ENCODE results near the gene CARD10.
"Not testable (repeated sequence)": the region's sequence is repeated elsewhere in the genome, so short reads cannot be mapped to it uniquely, and the experiment has no call there.

Gene CARD10

DNA sequence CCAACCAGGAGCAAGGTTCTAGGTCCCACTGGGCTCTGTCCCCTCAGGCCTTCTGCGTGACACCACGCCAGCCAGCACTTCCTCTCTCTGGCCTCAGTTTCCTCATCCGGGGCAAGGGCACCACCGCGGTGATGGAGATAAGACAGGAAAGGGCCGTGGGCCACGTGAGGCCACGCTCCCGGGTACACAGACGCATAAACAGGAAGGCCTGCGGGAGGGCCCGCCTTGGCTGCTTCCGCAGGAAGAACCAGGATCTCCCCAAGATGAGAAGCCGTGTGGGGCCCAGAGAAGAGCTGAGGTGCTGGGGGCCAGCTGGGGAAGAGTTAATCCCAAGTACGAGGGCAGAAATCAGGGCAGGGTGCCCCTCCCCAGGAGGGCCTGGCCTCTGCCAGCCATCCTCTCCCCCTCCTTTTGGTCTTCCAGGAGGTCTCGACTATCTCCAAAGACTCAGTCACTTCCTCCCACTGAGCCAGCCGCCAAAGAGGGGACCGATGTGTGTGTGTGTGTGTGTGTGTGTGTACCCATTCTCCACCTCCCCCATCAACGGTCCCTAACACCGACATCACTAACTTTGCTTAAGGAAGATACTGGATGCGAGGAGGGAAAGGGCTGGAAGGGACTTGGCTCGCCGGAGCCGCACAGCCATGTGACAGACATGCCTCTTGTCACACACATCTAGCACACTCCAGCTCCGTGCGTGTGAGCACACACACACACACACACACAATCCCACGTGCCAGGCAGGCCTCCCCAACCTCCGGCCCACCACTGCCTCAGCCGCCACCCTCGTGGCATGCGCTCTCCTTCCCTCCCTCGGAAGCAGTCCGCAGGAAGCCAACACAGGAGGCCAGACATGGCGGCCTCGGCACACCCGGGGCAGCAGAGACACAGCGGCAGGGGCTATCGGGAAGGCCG is 34.5 kb downstream of the CARD10 start:
- peak; percentile 60 to 77 for DNase-seq

DNA sequence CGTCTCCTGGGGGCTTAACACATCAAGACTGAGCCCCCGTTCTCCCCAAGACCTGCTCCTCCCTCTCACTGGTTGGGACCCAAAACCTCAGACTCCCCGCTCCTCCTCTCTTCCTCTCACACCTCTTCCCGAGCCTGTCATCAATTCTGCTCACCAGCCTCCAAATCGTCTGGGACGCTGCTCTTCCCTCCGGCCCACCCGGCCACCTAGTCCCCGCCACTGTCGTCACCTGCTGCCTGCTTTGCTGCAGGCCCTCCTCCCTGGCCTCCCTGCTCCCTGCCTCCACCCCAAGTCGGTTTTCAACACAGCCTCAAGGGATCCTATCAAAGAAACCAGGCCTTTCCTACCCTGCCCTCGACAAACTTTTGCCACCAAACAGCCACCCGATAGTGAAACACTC is 36.2 kb downstream of the CARD10 start:
- no peak for DNase-seq

DNA sequence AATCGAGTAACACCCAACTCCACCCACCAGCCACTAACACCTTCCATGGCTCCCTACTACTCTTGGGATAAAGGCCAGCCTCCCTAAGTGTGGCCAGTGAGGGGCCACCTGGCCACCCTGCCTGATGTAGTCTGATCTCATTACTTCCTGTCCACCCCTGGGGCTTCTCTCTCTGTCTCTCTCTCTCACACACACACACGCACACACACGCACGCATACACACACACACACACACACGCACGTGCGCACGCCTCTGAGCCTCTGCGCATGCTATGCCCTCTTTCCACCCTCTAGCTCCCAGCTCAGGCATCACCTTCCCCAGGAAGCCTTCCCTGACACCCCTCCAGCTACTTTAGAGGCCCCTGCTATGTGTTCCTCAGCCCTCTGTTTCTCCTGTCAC is 37.0 kb downstream of the CARD10 start:
- DNase-seq, result no peak

DNA sequence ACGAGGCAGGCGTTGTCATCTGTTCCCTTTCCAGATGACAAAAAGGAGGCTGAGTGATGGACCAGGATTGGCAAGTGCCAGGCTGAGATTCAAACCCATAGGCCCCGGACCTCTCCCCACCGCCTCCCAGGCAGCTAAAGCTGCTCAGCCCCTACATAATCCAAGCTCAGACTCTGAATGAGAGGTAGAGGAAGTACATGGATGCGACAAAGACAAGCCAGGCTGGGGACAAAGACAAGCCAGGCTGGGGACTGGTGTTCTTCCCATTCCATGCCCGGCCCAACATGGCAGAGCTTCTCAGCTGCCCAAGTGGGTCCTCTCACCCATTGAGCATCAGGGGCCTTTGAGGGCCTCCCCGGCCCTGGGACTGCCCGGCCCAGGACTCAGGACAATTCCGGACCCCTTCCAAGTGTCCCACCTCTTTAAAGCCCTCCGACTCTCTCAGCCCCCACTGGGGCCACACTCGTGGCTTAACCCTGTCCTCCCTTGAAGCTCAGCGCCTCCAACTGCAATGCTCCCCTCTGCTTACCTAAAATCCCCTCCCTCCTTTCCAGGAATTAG is 37.8 kb downstream of the CARD10 start:
- no peak for DNase-seq

DNA sequence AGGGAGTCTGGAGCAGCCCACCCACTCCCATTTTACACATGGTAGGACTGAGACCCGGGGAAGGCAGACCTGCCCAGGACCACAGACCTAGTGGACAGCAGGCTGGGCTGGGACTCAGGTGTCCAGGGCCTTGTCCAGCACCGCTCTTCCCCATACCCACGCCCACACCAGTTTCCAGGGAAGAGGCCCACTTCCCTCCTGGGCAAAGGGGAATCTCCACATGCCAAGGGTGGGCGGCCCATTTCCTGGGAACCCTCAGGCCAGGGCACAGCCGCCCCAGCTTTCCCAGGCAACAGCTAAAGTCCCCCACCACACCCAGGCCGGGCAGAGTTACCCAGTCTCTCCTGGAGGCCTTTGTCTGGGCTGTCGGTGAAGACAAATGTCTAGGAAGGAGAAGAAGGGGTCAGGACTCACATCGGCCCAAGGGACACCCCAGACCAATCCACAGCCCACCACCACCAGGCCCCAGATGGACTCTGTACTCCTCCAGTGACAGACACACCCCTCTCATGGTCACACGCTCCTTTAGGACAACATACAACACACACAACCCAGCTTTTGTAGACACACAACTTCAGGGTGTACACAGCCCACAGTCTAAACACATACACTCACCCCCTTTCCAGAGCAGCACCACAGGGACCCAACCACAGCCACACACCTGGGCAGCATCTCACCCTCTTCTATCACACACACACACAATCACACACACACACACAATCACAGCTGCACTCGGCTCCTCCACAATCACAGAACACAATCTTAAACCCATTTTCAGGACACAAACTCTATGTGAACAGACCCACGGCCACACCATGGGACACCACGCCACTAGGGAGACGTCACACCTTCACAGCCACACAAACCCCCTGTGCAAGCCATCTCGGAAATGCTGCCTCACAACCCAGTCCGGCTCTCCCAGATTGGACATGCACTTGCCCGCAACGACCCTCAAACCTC is 38.5 kb downstream of the CARD10 start:
- peak in 1 of 2 donors; percentile 44 for DNase-seq

DNA sequence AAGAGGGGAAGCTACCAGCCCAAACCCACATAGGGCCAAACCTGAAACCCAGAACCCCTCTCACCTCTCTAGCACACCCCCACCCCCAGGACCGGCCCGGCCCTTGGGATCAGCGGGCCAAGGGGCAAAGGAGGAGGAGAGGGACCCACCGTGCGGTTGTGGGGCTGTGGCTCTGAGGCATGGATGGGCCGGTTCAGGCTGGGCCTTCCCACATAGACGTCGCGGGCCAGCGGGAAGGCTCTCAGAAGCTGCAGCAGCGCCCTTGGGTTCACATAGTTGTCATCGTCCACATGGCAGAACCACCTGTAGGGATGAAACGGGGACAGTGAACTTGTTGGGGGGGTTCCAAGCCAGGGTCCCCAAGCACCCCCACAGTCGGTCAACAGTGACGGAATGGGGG is 40.0 kb downstream of the CARD10 start:
- no peak for DNase-seq

DNA sequence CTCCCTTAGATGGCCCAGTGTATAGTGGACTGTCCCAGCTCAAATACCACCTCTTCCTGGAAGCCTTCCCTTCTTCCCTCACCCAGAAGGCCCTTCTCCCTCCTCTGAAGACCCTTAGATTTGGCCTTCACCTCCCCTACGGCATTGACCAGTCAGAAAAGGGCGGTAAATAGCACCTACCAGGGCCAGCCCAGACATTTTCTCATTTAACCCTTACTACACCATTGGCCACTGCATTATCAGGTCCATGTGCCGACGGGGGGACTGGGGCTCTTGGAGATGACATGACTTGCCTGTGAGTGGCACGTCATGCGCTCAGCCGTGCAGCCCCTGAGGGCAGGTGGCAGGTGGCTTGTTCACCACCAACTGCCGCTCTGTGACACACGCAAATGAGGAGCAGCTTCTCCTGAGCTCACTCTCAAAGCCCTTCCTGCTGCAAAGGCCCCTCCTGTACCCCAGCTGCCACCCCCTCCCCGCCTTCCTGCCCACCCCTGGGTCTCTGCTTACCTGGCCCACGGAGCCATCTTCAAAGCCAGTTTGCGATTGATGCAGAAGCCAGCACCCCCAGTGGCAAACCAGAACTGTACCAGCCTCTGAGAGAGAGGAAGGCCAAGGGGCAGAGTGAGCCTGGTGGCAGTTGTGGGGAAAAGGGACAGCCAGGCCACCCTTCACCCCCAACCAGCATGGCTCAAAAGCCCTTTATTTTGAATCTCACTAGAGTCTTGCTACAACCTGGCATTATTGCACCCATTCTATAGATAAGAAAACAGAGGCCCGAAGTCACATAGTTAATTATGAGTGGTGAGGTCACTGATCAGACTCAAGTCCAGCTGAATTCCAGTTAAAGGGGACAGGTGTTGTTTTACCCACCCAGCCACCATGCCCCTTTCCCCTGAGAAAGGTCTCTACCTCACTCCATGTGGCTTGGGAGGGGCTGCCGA is 42.6 kb downstream of the CARD10 start:
- DNase-seq, result no peak

DNA sequence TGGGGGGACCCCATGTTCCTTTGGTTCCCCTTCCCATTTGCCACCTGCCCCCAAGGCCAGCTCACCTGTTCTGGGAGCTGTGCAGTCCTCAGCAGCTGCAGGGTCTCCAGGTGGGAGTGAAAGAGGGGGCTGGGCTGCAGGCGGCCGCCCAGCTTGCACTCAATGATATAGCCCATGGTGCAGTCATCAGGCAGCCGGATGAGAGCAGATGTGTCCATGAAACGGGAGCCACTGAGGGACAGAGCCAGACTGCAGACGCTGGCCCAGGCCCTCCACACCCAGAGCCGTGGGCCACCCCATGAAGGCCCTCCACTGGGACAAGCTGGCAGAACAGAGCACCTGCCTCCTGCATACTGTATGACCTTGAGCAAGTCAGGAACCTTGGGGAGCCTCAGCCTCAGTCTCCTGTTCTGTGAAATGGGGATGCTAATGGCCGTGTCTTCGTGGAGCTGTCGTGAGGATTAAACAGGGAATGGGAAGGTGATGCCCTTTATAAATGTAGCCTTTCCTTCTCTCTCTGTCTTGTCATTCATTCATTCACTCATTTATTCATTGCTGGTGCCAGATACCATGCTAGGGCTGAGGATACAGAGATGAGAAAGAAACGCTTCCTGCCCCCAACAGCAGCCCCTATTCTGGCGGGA is 44.6 kb downstream of the CARD10 start:
- no peak for DNase-seq

DNA sequence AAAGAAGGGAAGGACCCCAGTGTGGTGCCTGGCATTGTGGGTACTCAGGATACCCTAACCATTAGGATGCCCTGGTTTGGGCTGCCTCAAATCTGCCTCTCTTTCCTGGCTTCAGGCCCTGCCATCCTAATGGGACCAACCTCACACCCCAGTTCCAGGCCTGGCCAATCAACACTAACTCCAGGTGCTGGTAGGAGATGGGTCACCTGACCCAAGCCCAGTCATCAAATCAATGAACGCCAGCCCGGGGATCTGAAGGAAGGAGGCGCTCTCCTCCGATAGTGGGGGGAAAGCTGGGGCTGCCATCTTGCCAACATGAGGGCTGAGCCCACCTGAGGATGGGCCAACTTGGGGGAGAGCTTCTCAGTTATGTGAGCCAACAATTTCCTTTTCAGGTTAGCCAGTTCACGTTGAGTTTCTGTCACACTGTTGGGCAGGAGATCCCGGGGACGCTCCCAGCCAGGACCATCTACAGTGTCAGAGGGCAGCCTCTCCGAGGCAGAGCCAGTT is 45.7 kb downstream of the CARD10 start:
- no peak for DNase-seq

DNA sequence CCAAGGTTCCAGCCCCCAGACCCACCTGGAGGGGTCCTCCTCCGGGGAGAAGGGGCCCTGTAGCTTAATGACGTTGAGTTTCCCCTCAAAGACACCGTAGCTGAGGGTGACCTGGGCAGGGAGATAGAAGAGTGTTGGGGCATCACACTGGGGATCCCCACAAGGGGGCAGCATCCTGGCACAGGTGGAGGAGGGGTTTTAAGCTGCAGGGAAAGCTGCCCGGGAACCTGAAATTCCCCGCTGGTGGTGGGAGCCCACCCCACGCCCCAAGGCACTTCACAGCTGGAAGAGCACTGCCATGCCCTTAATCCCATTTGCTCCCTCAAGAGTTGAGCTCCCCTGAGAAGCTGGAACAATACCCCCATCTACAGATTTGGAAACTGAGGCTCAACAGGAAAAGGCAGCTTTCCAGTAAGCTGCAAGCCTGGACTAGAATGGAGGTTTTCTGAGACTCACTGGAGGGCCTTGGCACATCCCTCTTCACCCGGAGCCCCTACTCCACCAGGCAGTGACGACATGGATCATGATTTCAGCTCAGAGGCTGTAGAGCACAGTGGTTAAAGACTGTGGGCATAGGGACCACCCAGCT is 46.7 kb downstream of the CARD10 start:
- DNase-seq, result peak in 1 of 2 donors; percentile 41

DNA sequence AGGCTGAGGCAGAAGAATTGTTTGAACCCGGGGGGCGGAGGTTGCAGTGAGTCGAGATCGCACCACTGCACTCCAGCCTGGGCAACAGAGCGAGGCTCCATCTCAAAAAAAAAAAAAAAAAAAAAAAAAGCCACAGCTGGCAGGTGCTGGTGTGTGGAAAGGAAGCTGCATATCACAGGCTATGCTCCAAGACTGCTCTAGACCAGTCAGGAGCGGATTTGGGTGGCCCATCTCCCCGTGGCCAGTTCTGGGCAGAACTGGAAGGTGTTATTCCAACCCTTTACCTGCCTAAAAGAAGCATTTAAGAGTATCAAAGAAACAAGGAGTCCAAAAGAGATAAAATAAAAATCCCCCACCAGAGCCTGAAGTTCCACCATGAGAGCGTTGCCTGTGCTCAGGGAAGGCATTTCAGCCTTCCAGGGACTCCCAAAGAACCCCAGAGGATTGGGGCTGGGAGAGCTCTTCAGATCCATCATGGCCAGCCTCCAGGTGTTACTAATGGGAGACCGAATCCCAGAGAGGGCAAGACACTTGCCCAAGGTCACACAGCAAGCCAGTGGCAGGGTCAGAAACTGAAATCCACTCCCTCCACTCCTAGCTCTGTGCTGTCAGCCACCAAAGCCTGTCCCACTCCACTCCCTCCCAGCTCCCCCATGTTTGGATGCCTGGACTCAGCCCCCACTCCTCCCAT is 47.3 kb downstream of the CARD10 start:
- no peak for DNase-seq

DNA sequence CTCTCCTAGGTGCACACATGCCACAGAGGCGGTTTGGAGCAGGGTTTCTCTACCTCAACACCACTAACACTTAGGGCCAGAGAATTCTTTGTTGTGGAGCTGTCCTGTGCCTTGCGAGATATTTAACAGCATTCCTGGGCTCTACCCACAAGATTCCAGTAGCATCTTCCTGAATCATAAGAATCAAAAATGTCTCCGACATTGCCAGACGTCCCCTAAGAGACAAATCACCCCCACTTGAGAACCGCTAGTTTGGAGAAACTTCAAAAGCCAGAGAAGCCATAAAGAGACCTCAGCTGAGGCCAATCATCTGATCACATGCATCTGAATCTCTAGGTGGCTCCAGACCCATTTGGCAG is 49.1 kb downstream of the CARD10 start:
- no peak for DNase-seq

DNA sequence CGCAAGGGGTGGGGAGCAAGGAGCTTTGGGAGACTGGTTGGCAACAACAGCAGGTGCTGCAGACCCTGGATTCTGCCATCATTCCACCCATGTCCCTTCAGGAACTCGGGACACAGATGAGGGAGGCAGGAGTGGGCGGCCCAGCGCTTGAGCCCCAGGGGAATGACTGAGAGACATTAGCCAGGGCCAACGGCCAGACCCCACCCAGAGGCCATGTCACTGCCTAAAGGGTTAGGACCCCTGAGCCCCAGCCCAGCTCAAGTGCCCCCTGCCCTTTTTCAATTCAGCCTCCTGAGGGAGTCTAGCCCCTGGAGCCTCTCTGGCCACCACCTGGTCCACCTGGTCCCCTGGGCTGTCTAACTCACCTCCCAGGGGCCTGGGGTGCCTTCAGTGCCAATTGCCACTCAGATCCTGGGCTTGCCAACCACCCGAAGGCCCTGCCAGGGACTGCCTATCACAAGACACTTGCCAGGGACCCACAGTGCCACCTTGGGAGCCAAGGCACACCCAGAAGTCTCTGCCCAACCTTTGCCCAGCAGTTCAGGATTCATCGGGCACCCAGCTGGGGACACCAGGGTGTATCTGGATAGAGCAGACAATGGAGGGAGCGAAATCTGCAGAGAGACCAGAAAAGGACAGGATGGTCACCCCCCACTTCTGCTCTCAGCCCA is 49.7 kb downstream of the CARD10 start:
- no peak for DNase-seq

DNA sequence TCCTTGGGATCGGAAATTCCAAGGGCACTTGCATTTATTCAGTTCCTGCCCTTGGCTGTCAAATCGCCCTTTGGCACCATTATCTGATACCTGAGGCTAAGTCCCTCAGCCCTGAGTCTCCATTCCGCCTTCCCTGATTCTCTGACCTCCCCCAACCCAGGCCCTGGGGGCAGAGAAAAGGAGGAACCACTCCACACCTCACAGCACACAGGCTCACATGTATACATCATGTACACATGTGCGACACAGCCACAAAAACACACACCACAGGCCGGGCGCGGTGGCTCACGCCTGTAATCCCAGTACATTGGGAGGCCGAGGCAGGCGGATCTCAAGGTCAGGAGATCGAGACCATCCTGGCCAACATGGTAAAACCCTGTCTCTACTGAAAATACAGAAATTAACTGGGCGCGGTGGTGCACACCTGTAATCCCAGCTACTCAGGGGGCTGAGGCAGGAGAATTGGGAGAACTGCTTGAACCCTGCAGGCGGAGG is 51.0 kb downstream of the CARD10 start:
- DNase-seq, result not testable (repeated sequence)

DNA sequence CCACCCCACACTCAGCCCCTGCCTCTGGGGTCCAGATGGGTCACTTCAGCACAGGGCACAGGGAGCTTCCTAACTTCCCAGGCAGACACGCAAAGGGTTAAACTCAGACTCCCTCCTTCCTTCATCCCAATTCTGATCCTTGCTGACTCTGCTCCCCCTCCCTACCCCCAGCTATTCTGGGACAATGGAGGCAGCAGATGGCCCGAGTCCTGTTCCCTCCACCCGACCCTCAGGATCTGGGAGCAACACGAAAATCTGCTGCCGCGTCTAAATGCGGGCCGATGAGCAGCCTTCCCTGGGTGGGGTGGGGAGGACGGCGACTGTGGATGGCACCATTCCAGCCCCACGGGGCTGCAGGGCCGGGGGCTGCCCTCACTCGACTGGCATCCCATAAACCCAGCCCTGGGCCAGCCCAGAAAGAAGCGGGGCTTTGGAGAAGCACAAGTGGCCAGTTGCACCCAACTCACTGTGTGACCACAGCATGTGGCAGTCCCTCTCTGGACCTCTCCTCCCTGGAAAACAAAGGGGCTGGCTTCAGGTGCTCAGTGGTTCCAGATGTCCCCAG is 51.7 kb downstream of the CARD10 start:
- DNase-seq, result no peak

DNA sequence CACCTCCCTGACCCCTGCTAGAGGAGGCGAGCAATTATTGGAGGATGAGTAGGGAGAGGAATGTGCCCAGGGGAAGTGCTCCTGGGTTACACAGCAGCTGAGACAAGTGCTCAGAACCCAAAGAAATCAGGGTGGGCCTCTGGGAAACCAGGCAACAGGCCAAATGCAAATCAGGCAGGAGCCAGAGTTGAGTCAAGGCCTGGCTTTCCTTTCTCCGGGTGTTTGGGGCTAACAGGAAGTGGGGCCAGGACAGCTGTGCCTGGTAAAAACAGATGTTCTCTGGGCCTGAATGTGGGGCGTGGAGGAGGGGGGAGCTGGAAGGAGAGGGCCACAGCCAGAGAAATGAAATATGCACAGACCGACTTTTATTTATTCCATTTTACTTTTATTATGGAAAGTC is 55.0 kb downstream of the CARD10 start:
- no peak for DNase-seq

DNA sequence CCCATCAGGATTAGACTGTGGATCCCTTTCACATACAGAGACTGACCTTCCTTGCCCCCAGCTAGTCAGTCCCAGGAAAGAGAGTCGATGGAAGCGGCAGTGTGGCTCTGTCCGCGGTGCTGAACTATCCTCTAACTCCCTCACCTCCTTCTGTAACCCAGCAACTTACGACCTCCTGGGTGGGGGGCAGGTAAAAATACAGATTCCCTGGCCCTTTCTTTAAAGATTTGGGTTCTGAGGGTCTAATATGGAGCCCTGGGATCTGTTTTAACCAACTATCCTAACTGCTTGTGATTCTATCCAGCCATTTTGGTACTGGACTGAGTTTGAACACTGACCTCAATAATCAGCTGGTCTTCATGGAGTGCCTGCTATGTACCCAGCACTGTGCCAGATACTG is 56.2 kb downstream of the CARD10 start:
- peak in 1 of 2 donors; percentile 16 for DNase-seq

DNA sequence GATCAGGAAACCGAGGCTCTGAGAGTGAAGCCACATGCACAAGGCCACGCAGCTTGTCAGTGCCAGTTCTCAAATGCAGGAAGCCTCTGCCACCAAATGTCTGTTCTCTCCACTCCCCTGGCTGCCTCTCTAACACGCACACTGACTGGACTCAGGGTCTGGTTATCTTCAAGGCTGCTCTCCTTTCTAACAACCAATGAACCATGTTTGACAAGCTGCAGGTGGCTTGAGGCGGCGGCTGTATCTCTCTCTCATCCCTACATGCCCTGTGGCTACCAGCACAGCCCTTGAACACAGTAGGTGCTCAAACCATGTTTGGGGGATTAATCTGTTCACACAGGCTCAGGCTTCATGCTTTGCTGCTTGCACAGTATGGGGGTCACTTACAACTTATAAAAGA is 56.8 kb downstream of the CARD10 start:
- DNase-seq, result no peak

DNA sequence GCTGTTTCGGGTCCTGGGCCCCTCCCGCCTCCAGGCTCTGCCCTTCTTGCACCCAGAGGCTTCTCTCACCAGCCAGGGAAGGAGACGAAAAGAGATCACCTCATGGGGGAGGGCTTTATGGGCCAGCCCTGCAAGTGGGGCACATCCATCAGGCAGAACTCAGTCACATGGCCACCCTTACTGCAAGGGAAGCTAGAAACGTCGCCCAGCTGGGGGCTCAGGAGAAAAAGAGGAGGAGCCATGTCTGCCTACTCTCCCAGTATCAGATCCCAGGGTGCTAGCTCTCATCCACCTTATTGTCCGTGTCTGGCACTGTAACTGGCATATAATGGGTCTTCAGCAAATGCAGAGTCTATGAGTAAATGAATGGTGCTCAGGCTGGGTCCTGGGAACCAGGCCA is 57.3 kb downstream of the CARD10 start:
- DNase-seq, result no peak
